HEK293T (cell line): ENCODE results near the gene B3GNT3.

ENCODE experiments used
- CTCF ChIA-PET: fragments of 350-600 bp; formaldehyde crosslinking; extraction: SDS; loops from one replicate; lab custom pipeline; 2021; ENCODE audit warnings: antibody characterized with exemption, inconsistent platforms; lab: Yijun Ruan, JAX
- POLR2A ChIA-PET: fragments of 350-600 bp; formaldehyde crosslinking; extraction: SDS; loops from one replicate; lab custom pipeline; 2020; ENCODE audit warnings: antibody characterized with exemption, inconsistent platforms; lab: Yijun Ruan, JAX
- DNase-seq: peaks from one replicate; pipeline ENCODE4 v3.0.0; 2012; ENCODE audit warnings: mixed read lengths; ENCODE audit errors: extremely low spot score
- ARNT ChIP-seq: fragments of 450-650 bp; IDR thresholded peaks from 2 replicates; pipeline ENCODE4 v1.6.1; 2017; ENCODE audit warnings: mild to moderate bottlenecking
- BHLHE40 ChIP-seq: fragments of 450-650 bp; IDR thresholded peaks from 2 replicates; pipeline ENCODE4 v1.6.1; 2016; ENCODE audit warnings: mild to moderate bottlenecking, moderate library complexity, borderline replicate concordance
- CTBP1 ChIP-seq: fragments of 450-650 bp; IDR thresholded peaks from 2 replicates; pipeline ENCODE4 v1.6.1; 2016; ENCODE audit warnings: borderline replicate concordance
- ELF4 ChIP-seq: fragments of 450-650 bp; IDR thresholded peaks from 2 replicates; pipeline ENCODE4 v1.6.1; 2017; ENCODE audit warnings: antibody characterized with exemption
- FOXA1 ChIP-seq: fragments of 450-650 bp; IDR thresholded peaks from 2 replicates; pipeline ENCODE4 v1.6.1; 2016; ENCODE audit warnings: mild to moderate bottlenecking
- FOXK2 ChIP-seq: fragments of 450-650 bp; IDR thresholded peaks from 2 replicates; pipeline ENCODE4 v1.6.1; 2016; ENCODE audit warnings: mild to moderate bottlenecking
- FOXM1 ChIP-seq: fragments of 450-650 bp; IDR thresholded peaks from 2 replicates; pipeline ENCODE4 v1.6.1; 2017; ENCODE audit warnings: mild to moderate bottlenecking, borderline replicate concordance
- HDGF ChIP-seq: fragments of 450-650 bp; IDR thresholded peaks from 2 replicates; pipeline ENCODE4 v1.6.1; 2017; ENCODE audit warnings: antibody characterized with exemption, borderline replicate concordance
- L3MBTL2 ChIP-seq: fragments of 450-650 bp; conservative IDR thresholded peaks from 2 replicates; pipeline ENCODE4 v1.6.1; 2016; ENCODE audit warnings: mild to moderate bottlenecking
- LEF1 ChIP-seq: fragments of 450-650 bp; IDR thresholded peaks from 2 replicates; pipeline ENCODE4 v1.6.1; 2017; ENCODE audit warnings: mild to moderate bottlenecking, borderline replicate concordance
- NFRKB ChIP-seq: fragments of 450-650 bp; IDR thresholded peaks from 2 replicates; pipeline ENCODE4 v1.6.1; 2016; ENCODE audit warnings: mild to moderate bottlenecking, moderate library complexity
- SP1 ChIP-seq: fragments of 450-650 bp; IDR thresholded peaks from 2 replicates; pipeline ENCODE4 v1.6.1; 2017
- SUZ12 ChIP-seq: fragments of 450-650 bp; IDR thresholded peaks from 2 replicates; pipeline ENCODE4 v1.6.1; 2016; ENCODE audit warnings: mild to moderate bottlenecking
- TARDBP ChIP-seq: fragments of 450-650 bp; IDR thresholded peaks from 2 replicates; pipeline ENCODE4 v1.6.1; 2016
- ZNF384 ChIP-seq: fragments of 450-650 bp; IDR thresholded peaks from 2 replicates; pipeline ENCODE4 v1.6.1; 2016
- TF ChIP-seq, protein P1 (sequence below): fragments of 450-650 bp; IDR thresholded peaks from 2 replicates; pipeline ENCODE4 v1.6.1; 2016

Gene B3GNT3

DNA sequence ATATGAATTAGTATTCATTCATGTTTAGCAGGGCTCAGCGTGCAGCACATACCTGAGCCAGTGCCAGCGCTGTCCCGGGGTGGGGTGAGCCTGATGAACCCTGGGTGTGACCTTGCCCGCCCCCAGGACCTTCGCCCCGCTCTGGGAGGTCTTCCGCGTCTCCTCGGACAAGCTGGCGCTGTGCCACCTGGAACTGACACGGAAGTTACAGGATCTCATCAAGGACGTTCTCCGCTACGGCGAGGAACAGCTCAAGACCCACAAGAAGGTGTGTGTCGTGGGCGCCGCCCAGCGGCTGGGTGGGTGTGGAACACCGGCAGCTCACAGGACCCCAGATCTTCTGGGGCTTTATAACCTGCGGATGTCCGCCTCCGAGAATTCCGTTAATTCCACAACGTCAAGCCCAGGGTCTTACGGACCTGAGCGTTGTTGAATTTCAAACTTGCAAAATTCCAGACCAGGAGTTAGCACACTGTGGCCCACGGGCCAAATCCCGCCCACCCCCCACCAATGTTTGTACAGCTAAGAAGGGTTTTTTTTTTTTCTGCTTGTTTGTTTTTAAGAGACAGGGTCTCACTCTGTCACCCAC lies 28.3 kb upstream of the B3GNT3 start:
- POLR2A ChIA-PET = interaction anchor here (1.0 kb wide), 3 partner anchors 47 to 318 kb away, joined by 4 to 7 read pairs (median 5); partner anchors contain the start of genes MAP1S, RPL18A and TMEM221
- CTCF ChIA-PET = interaction anchor here (0.5 to 2.3 kb wide), 21 partner anchors 9 to 372 kb away, joined by 3 to 21 read pairs (median 4); no protein-coding TSS in a partner anchor
- no peak for TF ChIP-seq L3MBTL2
- no peak for TF ChIP-seq NFRKB
- no peak; the same call in 1 of the 2 replicates for TF ChIP-seq ZNF384
- TF ChIP-seq ELF4 = no peak
- TF ChIP-seq FOXM1 = no peak
- TF ChIP-seq, protein P1, sequence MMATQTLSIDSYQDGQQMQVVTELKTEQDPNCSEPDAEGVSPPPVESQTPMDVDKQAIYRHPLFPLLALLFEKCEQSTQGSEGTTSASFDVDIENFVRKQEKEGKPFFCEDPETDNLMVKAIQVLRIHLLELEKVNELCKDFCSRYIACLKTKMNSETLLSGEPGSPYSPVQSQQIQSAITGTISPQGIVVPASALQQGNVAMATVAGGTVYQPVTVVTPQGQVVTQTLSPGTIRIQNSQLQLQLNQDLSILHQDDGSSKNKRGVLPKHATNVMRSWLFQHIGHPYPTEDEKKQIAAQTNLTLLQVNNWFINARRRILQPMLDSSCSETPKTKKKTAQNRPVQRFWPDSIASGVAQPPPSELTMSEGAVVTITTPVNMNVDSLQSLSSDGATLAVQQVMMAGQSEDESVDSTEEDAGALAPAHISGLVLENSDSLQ = no peak
- TF ChIP-seq BHLHE40 = no peak
- peak; percentile 81 for DNase-seq

DNA sequence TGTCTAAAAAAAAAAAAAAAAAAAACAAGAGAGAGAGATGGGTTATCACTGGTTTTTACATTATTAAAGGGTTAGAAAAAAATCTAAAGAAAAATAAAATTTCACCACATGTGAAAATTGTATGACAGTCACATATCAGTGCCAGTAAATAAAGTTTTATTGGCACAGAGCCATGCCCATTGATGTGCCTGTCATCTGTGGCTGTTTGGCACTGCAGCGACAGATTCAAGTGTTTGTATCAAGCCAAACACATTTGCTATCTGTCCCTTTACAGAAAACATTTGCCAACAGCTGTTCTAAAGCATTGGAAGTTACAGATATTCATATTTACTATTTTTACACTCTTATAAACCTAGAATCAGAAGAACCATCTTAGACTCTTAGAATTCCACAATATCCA lies 27.4 kb upstream of the B3GNT3 start:
- TF ChIP-seq, protein P1 = no peak
- TF ChIP-seq ARNT (no peak), SUZ12 (no peak), NFRKB (no peak), FOXM1 (no peak), HDGF (no peak), SP1 (no peak), TARDBP (no peak)
- CTCF ChIA-PET = interaction anchor here (0.6 to 2.3 kb wide), 8 partner anchors 8 to 161 kb away, joined by 3 to 21 read pairs (median 9); no protein-coding TSS in a partner anchor
- POLR2A ChIA-PET = no interaction called here
- no peak for DNase-seq

DNA sequence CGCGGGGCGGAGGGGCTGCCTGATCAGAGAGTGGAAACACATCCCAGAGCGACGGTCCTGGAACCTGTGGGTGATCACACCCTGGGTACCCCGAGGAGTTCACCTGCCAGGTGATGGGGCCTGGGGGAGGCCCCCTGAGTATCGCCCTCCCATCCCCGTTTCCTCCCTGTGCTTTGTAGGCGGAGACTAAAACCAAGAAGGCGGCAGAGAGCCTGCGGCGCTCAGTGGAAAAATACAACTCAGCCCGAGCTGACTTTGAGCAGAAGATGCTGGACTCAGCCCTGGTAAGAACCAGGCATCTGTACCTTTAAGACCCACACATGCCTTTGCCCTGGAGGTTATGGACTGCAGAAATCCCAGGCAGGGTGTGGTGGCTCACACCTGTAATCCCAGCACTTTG lies 24.3 kb upstream of the B3GNT3 start:
- ChIA-PET CTCF (interaction anchor here (0.6 kb wide), 2 partner anchors 15 to 78 kb away, joined by 3 read pairs; no protein-coding TSS in a partner anchor), POLR2A (no interaction called here)
- TF ChIP-seq CTBP1 = no peak
- no peak for TF ChIP-seq NFRKB
- no peak for DNase-seq

DNA sequence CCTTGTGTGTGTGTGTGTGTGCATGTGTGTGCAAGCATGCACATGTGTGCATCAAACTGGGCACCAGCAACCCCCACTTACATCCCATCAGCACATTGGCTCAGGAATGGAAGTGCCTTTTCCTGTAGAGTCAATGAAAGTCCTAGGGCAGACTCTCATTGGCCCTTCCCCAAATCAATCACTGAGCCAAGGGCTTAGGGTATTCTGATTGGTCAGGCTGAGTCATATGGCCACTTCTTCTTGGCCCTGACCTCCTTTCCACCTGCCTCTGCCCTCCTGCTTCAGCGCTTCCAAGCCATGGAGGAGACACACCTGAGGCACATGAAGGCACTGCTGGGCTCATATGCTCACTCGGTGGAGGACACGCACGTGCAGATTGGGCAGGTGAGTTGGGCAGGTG lies 22.8 kb upstream of the B3GNT3 start:
- TF ChIP-seq TARDBP = no peak
- TF ChIP-seq, protein P1 = peak; percentile 96
- ChIA-PET CTCF (interaction anchor here (0.6 kb wide), 1 partner anchor 32 kb away, joined by 3 read pairs; no protein-coding TSS in a partner anchor), POLR2A (no interaction called here)
- no peak for DNase-seq

DNA sequence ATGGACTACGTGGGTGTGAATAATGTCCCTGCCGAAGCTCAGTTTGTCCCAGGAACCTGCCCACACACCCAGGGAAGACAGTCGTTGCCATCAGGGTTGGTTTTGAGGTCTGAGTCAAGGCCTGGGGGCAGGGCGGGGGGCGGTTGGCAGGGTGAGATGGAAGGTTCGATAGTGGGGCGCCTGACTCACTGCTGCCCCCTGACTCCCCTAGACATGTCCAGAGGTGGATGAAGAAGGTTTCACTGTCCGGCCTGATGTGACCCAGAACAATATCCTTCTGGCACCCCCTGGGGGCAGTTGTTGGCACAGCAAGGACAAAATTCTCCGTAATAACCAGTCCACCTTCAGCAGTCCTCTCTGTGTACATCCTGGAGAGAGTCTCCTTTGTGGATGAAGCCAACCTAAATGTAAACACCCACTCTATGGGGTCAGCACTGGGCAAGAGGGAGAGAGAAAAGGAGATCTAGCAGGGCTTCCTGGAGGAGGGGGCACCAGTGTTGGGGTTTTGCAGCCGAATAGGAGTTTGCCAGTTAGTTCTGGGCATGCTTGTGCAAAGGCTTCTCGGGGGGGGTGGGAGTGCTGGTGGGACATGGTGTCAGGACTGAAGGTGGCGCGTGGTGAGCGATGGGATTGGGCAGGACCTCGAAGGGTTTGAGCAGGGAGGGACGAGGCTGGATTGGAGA lies 19.6 kb upstream of the B3GNT3 start:
- CTCF ChIA-PET = interaction anchor here (0.5 to 2.4 kb wide), 13 partner anchors 8 to 750 kb away, joined by 3 to 21 read pairs (median 3); no protein-coding TSS in a partner anchor
- POLR2A ChIA-PET = interaction anchor here (1.1 to 1.2 kb wide), 2 partner anchors 55 to 84 kb away, joined by 4 read pairs; partner anchors contain the start of gene RPL18A
- DNase-seq = peak; percentile 45

More for the DNA sequence above, 19.6 kb upstream of the B3GNT3 start:
- TF ChIP-seq ZNF384 (no peak), L3MBTL2 (no peak), BHLHE40 (no peak), LEF1 (no peak), TARDBP (no peak), FOXA1 (no peak), NFRKB (no peak), FOXK2 (no peak), SUZ12 (no peak), SP1 (no peak), CTBP1 (no peak), FOXM1 (no peak)
- TF ChIP-seq, protein P1 = no peak
